ENCODE data around the gene ZBP1.

The ZBP1 gene

GRCh38 chr20:57586370-57586793, 33.8 kb downstream of the ZBP1 start:
- DNase-seq (ENCODE audit: low read depth in 2 of 2): no peak

- DNase-seq (ENCODE audit: low read depth in 2 of 2): no peak
Measured at GRCh38 chr20:57585466-57586213, 34.6 kb downstream of the ZBP1 start.

GRCh38 chr20:57584768-57585461, 35.3 kb downstream of the ZBP1 start:
- no peak for DNase-seq (ENCODE audit: low read depth in 2 of 2)

GRCh38 chr20:57583289-57584257, 36.7 kb downstream of the ZBP1 start:
- no peak for DNase-seq (ENCODE audit: low read depth in 2 of 2)

- no peak for DNase-seq (ENCODE audit: low read depth in 2 of 2)
Measured at GRCh38 chr20:57582432-57583288, 37.6 kb downstream of the ZBP1 start.

GRCh38 chr20:57582029-57582378, 38.2 kb downstream of the ZBP1 start:
- DNase-seq (ENCODE audit: low read depth in 2 of 2): no peak

GRCh38 chr20:57581202-57582028, 38.8 kb downstream of the ZBP1 start:
- no peak for DNase-seq (ENCODE audit: low read depth in 2 of 2)

GRCh38 chr20:57580478-57581201, 39.6 kb downstream of the ZBP1 start:
- DNase-seq (ENCODE audit: low read depth in 2 of 2): no peak

- DNase-seq (ENCODE audit: low read depth in 2 of 2): no peak
Measured at GRCh38 chr20:57579898-57580447, 40.3 kb downstream of the ZBP1 start.

GRCh38 chr20:57579331-57579897, 40.8 kb downstream of the ZBP1 start:
- DNase-seq (ENCODE audit: low read depth in 2 of 2): no peak

GRCh38 chr20:57578476-57579165, 41.6 kb downstream of the ZBP1 start:
- DNase-seq (ENCODE audit: low read depth in 2 of 2): no peak

GRCh38 chr20:57577679-57578475, 42.3 kb downstream of the ZBP1 start:
- no peak for DNase-seq (ENCODE audit: low read depth in 2 of 2)

- no peak for DNase-seq (ENCODE audit: low read depth in 2 of 2)
Measured at GRCh38 chr20:57576617-57577550, 43.3 kb downstream of the ZBP1 start.

- no peak for DNase-seq (ENCODE audit: low read depth in 2 of 2)
Measured at GRCh38 chr20:57576002-57576401, 44.2 kb downstream of the ZBP1 start.

GRCh38 chr20:57574954-57575353, 45.3 kb downstream of the ZBP1 start:
- no peak for DNase-seq (ENCODE audit: low read depth in 2 of 2)

- no peak for DNase-seq (ENCODE audit: low read depth in 2 of 2)
Measured at GRCh38 chr20:57573894-57574293, 46.3 kb downstream of the ZBP1 start.

- no peak for DNase-seq (ENCODE audit: low read depth in 2 of 2)
Measured at GRCh38 chr20:57573242-57573641, 47.0 kb downstream of the ZBP1 start.

Measured in stimulated activated CD4-positive, alpha-beta T cell treated with anti-CD3 and anti-CD28 coated beads, Interleukin-1b, Interleukin-23, amount 100 ng/mL, for 1 hour (primary cell).